HCT116 (cell line): Measurements from ENCODE around the gene CAV1. TPM values are rescaled to one million over a fixed set of nuclear protein-coding genes. Genes with fewer than 3 reads are reported as not detected.

ENCODE experiments used
- ATAC-seq: fragments of 200-7000 bp; cut with Tn5 transposase; 2 replicates; pipeline ENCODE4 v1.9.1; 2020; ENCODE audit warnings: mild to moderate bottlenecking, moderate library complexity
- BruUV-seq: library from RNA; stranded (reverse); fragments of 400-500 nt; replicated peaks from 2 replicates; lab custom pipeline; 2021; lab: Mats Ljungman, UMichigan
- CTCF ChIA-PET: fragments of 300-600 bp; sonication (Branson Sonifier 250); formaldehyde crosslinking; loops from one replicate; lab custom pipeline; 2021; ENCODE audit warnings: antibody characterized with exemption; lab: Charles Lee
- POLR2A ChIA-PET: fragments of 300-600, 350-600 bp; sonication (Branson Sonifier 250); formaldehyde crosslinking; loops from one replicate; lab custom pipeline; 2021; ENCODE audit warnings: antibody characterized with exemption; lab: Charles Lee
- RAD21 ChIA-PET, 2 experiments: fragments of 300-600 bp; sonication (Branson Sonifier 250); formaldehyde crosslinking; loops; one replicate each; lab custom pipeline; 2023; ENCODE audit warnings: low total read pairs in 2 of 2; ENCODE audit not compliant: uncharacterized antibody in 2 of 2, unreplicated experiment in 2 of 2, low non-redundant PET in 1 of 2; lab: Charles Lee
- DNase-seq: peaks from one replicate; pipeline ENCODE4 v3.0.0-alpha.2; 2010; ENCODE audit warnings: low read depth, low spot score
- H2AFZ ChIP-seq: fragments of 200-600 bp; shearing (Covaris generic), sonication (generic); 2 replicates; pipeline ENCODE4 v1.6.1; 2017; ENCODE audit warnings: low read depth, mixed run types, mixed read lengths, antibody characterized with exemption, low read length; ENCODE audit not compliant: poor library complexity, severe bottlenecking
- H3K27ac ChIP-seq: 2 replicates; pipeline ENCODE4 v1.5.1; 2012; ENCODE audit warnings: low read depth, low read length
- H3K27me3 ChIP-seq: fragments of 200-600 bp; sonication (generic); 2 replicates; pipeline ENCODE4 v1.6.1; 2016; ENCODE audit warnings: mixed run types, low read length, mixed read lengths; ENCODE audit not compliant: insufficient read depth
- H3K36me3 ChIP-seq, 2 experiments: fragments of 200-500 bp in 1 of 2; fragments of 200-600 bp in 1 of 2; sonication (Bioruptor generic) in 1 of 2; sonication (generic) in 1 of 2; 2 replicates each; pipeline versions ENCODE4 v1.5.1 to v1.6.1; 2014 to 2016; ENCODE audit warnings: low read length in 2 of 2, inconsistent platforms in 1 of 2, mixed read lengths in 1 of 2, mixed run types in 1 of 2; ENCODE audit not compliant: insufficient read depth in 2 of 2, control insufficient read depth in 1 of 2
- H3K4me1 ChIP-seq, 2 experiments: fragments of 200-600 bp in 1 of 2; sonication (generic) in 1 of 2; 2 replicates each; pipeline versions ENCODE4 v1.5.1 to v1.6.1; 2012 to 2017; ENCODE audit warnings: low read length in 2 of 2, inconsistent platforms in 1 of 2, mild to moderate bottlenecking in 1 of 2, mixed read lengths in 1 of 2, mixed run types in 1 of 2, moderate library complexity in 1 of 2; ENCODE audit not compliant: insufficient read depth in 2 of 2, control insufficient read depth in 1 of 2
- H3K4me2 ChIP-seq: fragments of 200-600 bp; sonication (generic); 2 replicates; pipeline ENCODE4 v1.6.1; 2017; ENCODE audit warnings: mixed run types, low read length, mixed read lengths
- H3K4me3 ChIP-seq, 2 experiments: fragments of 200-600 bp in 1 of 2; sonication (generic) in 1 of 2; replicated peaks in 1 of 2; 2 replicates each; pipeline ENCODE4 v1.5.1; 2011 to 2016; ENCODE audit warnings: low read length in 2 of 2, control low read depth in 1 of 2, low read depth in 1 of 2, mild to moderate bottlenecking in 1 of 2, mixed read lengths in 1 of 2, mixed run types in 1 of 2
- H3K79me2 ChIP-seq: fragments of 200-600 bp; sonication (generic); 2 replicates; pipeline ENCODE4 v1.6.1; 2017; ENCODE audit warnings: mild to moderate bottlenecking, mixed run types, low read length, moderate library complexity, mixed read lengths; ENCODE audit not compliant: insufficient read depth
- H3K9ac ChIP-seq: fragments of 200-600 bp; sonication (generic); 2 replicates; pipeline ENCODE4 v1.6.1; 2016; ENCODE audit warnings: low read length, mixed read lengths
- H3K9me2 ChIP-seq: fragments of 200-600 bp; sonication (generic), shearing (Covaris generic); 2 replicates; pipeline ENCODE4 v1.6.1; 2017; ENCODE audit warnings: mixed run types, mild to moderate bottlenecking, moderate library complexity; ENCODE audit not compliant: insufficient read depth
- H3K9me3 ChIP-seq, 2 experiments: fragments of 200-500 bp in 1 of 2; fragments of 200-600 bp in 1 of 2; sonication (Bioruptor generic) in 1 of 2; sonication (generic) in 1 of 2; 2 replicates each; pipeline ENCODE4 v1.6.1; 2014 to 2017; ENCODE audit warnings: low read length in 2 of 2, mixed read lengths in 2 of 2, inconsistent platforms in 1 of 2, low read depth in 1 of 2, mild to moderate bottlenecking in 1 of 2, mixed run types in 1 of 2, moderate library complexity in 1 of 2; ENCODE audit not compliant: control insufficient read depth in 1 of 2, insufficient read depth in 1 of 2
- H4K20me1 ChIP-seq: fragments of 200-600 bp; sonication (generic), shearing (Covaris generic); 2 replicates; pipeline ENCODE4 v1.6.1; 2017; ENCODE audit warnings: mixed run types, mild to moderate bottlenecking, moderate library complexity; ENCODE audit not compliant: insufficient read depth
- CBX3 ChIP-seq: IDR thresholded peaks from 2 replicates; pipeline ENCODE4 v1.6.1; 2012; ENCODE audit warnings: low read depth
- EGR1 ChIP-seq: IDR thresholded peaks from 2 replicates; pipeline ENCODE4 v1.6.1; 2012; ENCODE audit warnings: low read depth
- ELF1 ChIP-seq: IDR thresholded peaks from 2 replicates; pipeline ENCODE4 v1.6.1; 2012; ENCODE audit warnings: low read depth, borderline replicate concordance
- EZH2 ChIP-seq: fragments of 200-600 bp; sonication (generic); IDR thresholded peaks from 2 replicates; pipeline ENCODE4 v1.6.1; 2017; ENCODE audit warnings: antibody characterized with exemption, mixed run types
- EZH2phosphoT487 ChIP-seq: fragments of 200-600 bp; IDR thresholded peaks from 2 replicates; pipeline ENCODE4 v1.6.1; 2018; ENCODE audit warnings: antibody characterized with exemption, borderline replicate concordance
- FOSL1 ChIP-seq: IDR thresholded peaks from 2 replicates; pipeline ENCODE4 v1.6.1; 2012; ENCODE audit warnings: low read depth
- MAX ChIP-seq: IDR thresholded peaks from 2 replicates; pipeline ENCODE4 v1.6.1; 2012
- POLR2A ChIP-seq: IDR thresholded peaks from 2 replicates; pipeline ENCODE4 v1.7.0; 2011; ENCODE audit warnings: borderline replicate concordance; ENCODE audit not compliant: insufficient read depth, insufficient read length; ENCODE audit errors: extremely low read depth
- POLR2AphosphoS5 ChIP-seq: IDR thresholded peaks from 2 replicates; pipeline ENCODE4 v1.6.1; 2011; ENCODE audit warnings: mild to moderate bottlenecking, low read depth, low read length, moderate library complexity
- RAD21 ChIP-seq: IDR thresholded peaks from 2 replicates; pipeline ENCODE4 v1.6.1; 2012; ENCODE audit warnings: low read depth, mild to moderate bottlenecking
- SIN3A ChIP-seq: IDR thresholded peaks from 2 replicates; pipeline ENCODE4 v1.6.1; 2012; ENCODE audit warnings: low read depth
- SRF ChIP-seq: IDR thresholded peaks from 2 replicates; pipeline ENCODE4 v1.6.1; 2012; ENCODE audit warnings: low read depth
- TCF7L2 ChIP-seq: IDR thresholded peaks from 2 replicates; pipeline ENCODE4 v1.7.0; 2011; ENCODE audit warnings: borderline replicate concordance, inconsistent platforms; ENCODE audit not compliant: insufficient read depth, insufficient read length; ENCODE audit errors: extremely low read depth
- YY1 ChIP-seq: IDR thresholded peaks from 2 replicates; pipeline ENCODE4 v1.6.1; 2011; ENCODE audit warnings: low read length, low read depth, moderate library complexity, mild to moderate bottlenecking; ENCODE audit not compliant: insufficient replicate concordance; ENCODE audit errors: extremely low read depth
- ZBTB33 ChIP-seq: IDR thresholded peaks from 2 replicates; pipeline ENCODE4 v1.6.1; 2011; ENCODE audit warnings: mild to moderate bottlenecking, low read length, moderate library complexity; ENCODE audit not compliant: insufficient replicate concordance; ENCODE audit errors: extremely low read depth
- ZNF274 ChIP-seq: fragments of 200-500 bp; sonication (Bioruptor generic); IDR thresholded peaks from 2 replicates; pipeline ENCODE4 v1.6.1; 2014; ENCODE audit warnings: mild to moderate bottlenecking, low read depth, low read length, inconsistent platforms
- intact Hi-C: fragments of 100-400 bp; cut with micrococcal nuclease; formaldehyde crosslinking; loops from 2 replicates; pipeline ENCODE4 v1.10.0; 2022
- total RNA-seq: library from RNA; stranded (reverse); gene quantifications from one replicate; pipeline ENCODE4 v1.2.1, GENCODE V29; 2021; ENCODE audit not compliant: unreplicated experiment
- TF ChIP-seq, protein P1 (sequence below): IDR thresholded peaks from 2 replicates; pipeline ENCODE4 v1.6.1; 2012
- TF ChIP-seq, protein P2 (sequence below): IDR thresholded peaks from 2 replicates; pipeline ENCODE4 v1.6.1; 2012; ENCODE audit warnings: low read depth
- TF ChIP-seq, protein P3 (sequence below), 3 experiments: fragments of 200-600 bp in 1 of 3; sonication (generic) in 1 of 3; IDR thresholded peaks in 2 of 3; conservative IDR thresholded peaks in 1 of 3; 2 replicates each; pipeline ENCODE4 v1.5.1; 2012 to 2017; ENCODE audit warnings: low read depth in 2 of 3, low read length in 2 of 3, antibody characterized with exemption in 1 of 3, borderline replicate concordance in 1 of 3, control low read depth in 1 of 3, mild to moderate bottlenecking in 1 of 3, mixed read lengths in 1 of 3, mixed run types in 1 of 3, moderate library complexity in 1 of 3; ENCODE audit not compliant: insufficient read depth in 1 of 3

The CAV1 gene
- total RNA-seq, 1 experiment from 2014 or later = 298 TPM

DNA sequence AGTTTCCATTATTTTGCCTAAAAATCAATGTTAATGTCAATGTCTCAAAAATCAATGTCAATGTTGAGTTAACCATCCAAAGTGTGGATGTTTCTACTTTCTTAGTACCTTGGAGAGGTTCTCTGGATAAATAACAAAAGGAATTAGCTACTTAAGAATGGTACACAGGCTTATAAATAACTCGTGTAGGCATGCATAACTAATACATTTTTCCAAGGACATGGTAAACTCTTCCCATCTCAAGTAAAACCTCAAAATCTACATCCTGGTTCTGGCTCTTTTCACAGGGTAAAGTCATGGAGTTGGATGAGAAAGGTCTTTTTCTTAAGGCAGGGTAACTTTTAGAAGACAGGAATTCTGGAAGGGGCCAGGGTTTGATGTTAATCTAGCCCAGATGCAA is 59.9 kb downstream of the CAV1 start:
- H3K36me3 ChIP-seq = no peaks in the 10 kb centered on the region
- ChIA-PET POLR2A (interaction anchor here (0.5 kb wide), 1 partner anchor 325 kb away, joined by 6 read pairs; no protein-coding TSS in a partner anchor), CTCF (no interaction called here), RAD21 (no interaction called here)
- DNase-seq = no peak
- ATAC-seq = no peak
- no peak overlapping the region for H2AFZ ChIP-seq
- TF ChIP-seq ZBTB33 (no peak), SRF (no peak), ZNF274 (no peak), EZH2 (no peak), YY1 (no peak), SIN3A (no peak), RAD21 (no peak), POLR2AphosphoS5 (no peak), ELF1 (no peak), MAX (no peak), TCF7L2 (no peak), FOSL1 (no peak), EZH2phosphoT487 (no peak), CBX3 (no peak), EGR1 (no peak), POLR2A (no peak)
- TF ChIP-seq, protein P1, sequence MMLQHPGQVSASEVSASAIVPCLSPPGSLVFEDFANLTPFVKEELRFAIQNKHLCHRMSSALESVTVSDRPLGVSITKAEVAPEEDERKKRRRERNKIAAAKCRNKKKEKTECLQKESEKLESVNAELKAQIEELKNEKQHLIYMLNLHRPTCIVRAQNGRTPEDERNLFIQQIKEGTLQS = no peak
- TF ChIP-seq, protein P2, sequence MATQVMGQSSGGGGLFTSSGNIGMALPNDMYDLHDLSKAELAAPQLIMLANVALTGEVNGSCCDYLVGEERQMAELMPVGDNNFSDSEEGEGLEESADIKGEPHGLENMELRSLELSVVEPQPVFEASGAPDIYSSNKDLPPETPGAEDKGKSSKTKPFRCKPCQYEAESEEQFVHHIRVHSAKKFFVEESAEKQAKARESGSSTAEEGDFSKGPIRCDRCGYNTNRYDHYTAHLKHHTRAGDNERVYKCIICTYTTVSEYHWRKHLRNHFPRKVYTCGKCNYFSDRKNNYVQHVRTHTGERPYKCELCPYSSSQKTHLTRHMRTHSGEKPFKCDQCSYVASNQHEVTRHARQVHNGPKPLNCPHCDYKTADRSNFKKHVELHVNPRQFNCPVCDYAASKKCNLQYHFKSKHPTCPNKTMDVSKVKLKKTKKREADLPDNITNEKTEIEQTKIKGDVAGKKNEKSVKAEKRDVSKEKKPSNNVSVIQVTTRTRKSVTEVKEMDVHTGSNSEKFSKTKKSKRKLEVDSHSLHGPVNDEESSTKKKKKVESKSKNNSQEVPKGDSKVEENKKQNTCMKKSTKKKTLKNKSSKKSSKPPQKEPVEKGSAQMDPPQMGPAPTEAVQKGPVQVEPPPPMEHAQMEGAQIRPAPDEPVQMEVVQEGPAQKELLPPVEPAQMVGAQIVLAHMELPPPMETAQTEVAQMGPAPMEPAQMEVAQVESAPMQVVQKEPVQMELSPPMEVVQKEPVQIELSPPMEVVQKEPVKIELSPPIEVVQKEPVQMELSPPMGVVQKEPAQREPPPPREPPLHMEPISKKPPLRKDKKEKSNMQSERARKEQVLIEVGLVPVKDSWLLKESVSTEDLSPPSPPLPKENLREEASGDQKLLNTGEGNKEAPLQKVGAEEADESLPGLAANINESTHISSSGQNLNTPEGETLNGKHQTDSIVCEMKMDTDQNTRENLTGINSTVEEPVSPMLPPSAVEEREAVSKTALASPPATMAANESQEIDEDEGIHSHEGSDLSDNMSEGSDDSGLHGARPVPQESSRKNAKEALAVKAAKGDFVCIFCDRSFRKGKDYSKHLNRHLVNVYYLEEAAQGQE = no peak
- TF ChIP-seq, protein P3, sequence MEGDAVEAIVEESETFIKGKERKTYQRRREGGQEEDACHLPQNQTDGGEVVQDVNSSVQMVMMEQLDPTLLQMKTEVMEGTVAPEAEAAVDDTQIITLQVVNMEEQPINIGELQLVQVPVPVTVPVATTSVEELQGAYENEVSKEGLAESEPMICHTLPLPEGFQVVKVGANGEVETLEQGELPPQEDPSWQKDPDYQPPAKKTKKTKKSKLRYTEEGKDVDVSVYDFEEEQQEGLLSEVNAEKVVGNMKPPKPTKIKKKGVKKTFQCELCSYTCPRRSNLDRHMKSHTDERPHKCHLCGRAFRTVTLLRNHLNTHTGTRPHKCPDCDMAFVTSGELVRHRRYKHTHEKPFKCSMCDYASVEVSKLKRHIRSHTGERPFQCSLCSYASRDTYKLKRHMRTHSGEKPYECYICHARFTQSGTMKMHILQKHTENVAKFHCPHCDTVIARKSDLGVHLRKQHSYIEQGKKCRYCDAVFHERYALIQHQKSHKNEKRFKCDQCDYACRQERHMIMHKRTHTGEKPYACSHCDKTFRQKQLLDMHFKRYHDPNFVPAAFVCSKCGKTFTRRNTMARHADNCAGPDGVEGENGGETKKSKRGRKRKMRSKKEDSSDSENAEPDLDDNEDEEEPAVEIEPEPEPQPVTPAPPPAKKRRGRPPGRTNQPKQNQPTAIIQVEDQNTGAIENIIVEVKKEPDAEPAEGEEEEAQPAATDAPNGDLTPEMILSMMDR (IDR thresholded peaks at IDR 0.05 in 2 of 3, conservative IDR thresholded peaks at IDR 0.05 in 1 of 3; ENCODE audit: borderline replicate concordance in 1 of 3, insufficient read depth in 1 of 3, low read depth in 2 of 3, low read length in 2 of 3) = no peak
- H3K4me1 ChIP-seq = peaks cover 5 to 34% of the 10 kb centered on the region in 2 experiments; a peak in 3 of 4 replicates
- no TSS peak for BruUV-seq
- H3K4me2 ChIP-seq = no peak overlapping the region
- H3K9me3 ChIP-seq = no peaks in the 10 kb centered on the region
- H3K27me3 ChIP-seq = no peaks in the 10 kb centered on the region
- H3K9ac ChIP-seq = no peak overlapping the region
- no peaks in the 10 kb centered on the region for H4K20me1 ChIP-seq
- intact Hi-C loops = loop anchor here (5.0 to 10.0 kb wide), 3 partner anchors 57 to 230 kb away; partner anchors contain the start of gene CAV1
- H3K27ac ChIP-seq = no peak overlapping the region
- no peak overlapping the region for H3K4me3 ChIP-seq
- H3K79me2 ChIP-seq = no peaks in the 10 kb centered on the region
- H3K9me2 ChIP-seq = no peaks in the 10 kb centered on the region
